Measurements from ENCODE around the gene ABCA3.
A peak's percentile ranks its signal among the peaks of the same experiment; 100 is the strongest.

ABCA3 gene

DNA sequence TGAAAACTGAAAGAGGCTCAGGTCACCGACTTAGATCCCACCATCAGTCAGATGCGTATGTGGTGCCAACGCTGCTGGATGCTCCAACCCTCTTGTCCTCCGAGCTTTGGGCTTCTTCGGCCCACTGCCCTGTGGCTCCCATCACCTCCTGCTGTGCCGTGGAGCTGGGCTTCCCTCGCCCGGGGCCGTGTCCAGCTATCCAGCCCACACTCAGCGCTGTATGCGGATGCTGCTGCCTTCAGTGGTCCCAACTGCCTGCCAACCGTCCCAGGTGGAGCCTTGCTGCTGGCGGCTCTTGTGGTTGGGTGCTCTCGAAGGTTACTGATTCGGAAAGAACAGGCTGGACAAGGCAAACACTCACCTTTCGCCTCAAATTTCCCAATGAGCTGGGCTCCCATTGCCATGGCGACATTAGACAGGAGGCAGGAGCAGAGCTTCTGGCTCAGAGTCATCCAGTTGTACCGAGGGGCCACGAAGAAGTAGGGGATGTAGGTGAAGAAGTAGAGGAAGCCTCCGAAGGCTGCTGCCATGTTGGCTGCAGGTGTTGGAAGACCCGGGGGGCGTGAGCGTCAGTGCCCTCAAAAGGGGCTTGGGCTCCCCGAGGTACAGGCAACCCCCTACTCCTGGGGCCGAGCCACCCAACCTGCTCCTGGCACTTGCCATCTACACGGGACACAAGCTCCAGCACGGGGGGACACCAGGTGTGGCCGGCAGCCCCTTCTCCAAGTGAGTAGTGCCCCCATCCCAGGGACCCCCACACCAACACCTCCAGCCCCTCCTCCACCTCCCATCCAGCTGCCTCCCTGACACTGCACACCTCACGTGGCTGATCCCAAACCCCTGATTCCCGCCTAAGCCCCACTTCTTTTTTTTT lies 32.2 kb downstream of the ABCA3 start:
- no peak for DNase-seq (ENCODE audit: low spot score)

DNA sequence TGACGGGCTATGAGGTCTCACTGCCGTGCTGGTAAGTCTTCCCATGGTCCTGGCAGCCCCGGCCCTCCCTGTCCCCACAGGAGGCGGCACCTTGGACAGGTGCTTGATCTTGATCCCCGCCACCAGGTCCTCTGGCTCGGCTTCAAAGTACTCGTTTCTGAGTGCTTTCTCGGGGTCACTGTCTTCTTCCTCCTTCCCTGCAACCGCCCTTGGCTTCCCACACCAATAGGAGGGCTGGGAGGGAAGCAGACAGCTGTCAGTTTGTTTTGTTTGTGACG lies 40.7 kb downstream of the ABCA3 start:
- DNase-seq (ENCODE audit: low spot score) = no peak

DNA sequence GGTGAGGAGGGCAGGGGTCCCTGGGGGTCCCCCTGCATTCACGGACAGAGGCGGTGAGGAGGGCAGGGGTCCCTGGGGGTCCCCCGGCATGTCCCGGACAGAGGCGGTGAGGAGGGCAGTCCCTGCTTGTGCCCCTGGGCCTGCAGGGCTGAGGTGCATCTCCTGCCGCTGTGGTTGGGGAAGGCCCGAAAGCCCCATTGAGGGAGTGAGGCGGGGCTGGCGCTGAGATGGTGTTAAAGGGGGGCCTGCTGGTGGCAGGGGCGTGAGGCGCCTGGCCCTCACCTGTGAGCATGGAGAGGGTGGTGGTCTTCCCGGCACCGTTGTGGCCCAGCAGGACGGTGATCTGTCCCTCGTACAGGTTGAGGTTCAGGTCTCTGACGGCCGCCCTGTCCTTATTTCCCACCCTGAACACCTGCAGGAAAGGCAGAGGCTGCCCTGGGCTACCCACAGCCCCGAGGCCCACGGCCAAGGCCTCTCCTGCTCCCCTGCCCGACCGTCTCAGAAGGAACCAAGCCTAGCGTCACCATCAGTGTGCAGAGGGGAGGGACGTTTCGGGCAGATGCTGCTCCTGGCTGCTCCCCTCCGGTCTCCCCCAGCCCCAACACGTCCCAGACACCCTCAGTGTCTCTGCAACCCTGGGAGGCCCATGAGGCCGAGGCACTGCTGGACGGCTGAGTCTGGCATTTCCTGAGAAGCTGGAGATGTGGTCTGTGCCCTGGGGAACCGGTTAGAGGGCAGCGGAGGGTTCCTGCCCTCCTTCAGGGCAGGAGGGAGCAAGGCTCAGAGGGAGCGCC lies 41.2 kb downstream of the ABCA3 start:
- no peak for DNase-seq (ENCODE audit: low spot score)

DNA sequence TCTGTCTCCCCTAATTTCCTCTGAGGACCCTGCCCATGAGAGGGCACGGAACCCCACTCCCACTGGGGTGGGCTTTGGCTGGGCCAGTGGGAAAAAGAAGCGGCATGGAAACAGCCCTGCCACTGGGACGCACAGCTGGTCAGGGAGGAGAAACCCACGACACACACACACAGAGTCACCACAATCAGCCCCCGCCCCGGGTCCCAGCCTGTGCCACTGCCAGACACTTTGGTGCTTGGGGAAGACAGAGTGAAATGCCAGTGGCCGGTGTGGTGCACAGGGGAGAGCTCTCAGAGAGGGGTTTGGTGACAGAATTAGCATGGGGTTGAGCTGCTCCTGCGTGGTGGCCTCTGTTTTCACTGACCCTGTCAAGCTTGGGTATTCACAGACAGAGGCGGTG lies 41.9 kb downstream of the ABCA3 start:
- no peak for DNase-seq (ENCODE audit: low spot score)

DNA sequence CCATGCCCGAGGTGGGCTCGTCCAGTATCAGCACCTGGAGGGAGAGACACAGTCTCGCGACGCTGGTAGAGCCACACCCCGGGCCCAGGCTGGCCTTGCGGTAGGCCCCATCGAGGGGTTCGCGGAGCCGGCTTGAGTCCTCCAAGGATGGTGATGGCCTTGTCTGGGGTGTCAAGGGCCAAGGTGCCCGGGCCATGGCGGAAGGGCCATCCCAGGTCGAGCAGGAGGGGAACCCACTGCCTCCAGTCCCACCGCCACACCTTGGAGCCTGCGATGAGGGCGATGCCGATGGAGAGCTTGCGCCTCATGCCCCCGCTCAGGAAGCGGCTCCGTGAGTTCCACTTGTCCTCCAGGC lies 43.0 kb downstream of the ABCA3 start:
- DNase-seq (ENCODE audit: low spot score) = no peak

DNA sequence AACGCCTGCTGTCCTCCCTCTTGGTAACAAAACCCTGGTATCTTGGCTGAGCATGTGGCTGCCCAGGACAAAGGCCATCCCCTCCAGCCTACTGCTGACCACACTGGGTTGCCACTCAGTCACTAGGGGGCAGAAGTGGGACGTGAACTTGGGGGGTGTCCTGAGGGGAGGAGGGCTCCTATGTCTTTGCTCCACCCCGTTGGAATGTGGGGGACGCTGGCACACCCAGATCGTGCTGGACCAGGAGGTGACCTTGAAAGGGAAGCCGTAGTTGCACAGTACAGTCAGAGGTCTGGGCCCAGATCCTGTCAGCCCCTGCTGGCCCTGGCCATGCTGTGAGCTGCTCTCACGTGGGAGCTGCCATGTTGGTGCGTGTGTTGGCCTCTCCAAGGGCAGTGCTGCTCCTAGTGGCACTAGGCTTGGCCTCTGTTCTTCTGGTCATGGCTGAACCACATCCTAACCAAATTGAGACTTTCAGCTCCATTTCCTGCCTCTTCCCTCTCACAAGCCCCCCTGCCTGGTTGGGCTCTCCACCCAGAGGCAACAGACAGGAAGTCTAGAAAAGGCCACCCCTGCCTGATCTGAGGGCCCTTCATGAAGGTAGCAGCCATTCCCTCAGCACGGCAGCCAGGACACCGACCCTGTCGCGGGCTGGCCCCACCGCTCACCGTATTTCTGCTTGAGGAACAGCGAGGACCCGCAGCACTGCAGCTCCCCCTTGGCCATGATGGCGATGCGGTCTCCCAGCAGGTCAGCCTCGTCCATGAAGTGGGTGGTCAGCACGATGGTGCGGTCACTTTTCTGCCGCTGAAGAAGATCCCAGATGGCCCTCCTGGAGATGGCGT lies 43.6 kb downstream of the ABCA3 start:
- peak; percentile 25 for DNase-seq (ENCODE audit: low spot score)

DNA sequence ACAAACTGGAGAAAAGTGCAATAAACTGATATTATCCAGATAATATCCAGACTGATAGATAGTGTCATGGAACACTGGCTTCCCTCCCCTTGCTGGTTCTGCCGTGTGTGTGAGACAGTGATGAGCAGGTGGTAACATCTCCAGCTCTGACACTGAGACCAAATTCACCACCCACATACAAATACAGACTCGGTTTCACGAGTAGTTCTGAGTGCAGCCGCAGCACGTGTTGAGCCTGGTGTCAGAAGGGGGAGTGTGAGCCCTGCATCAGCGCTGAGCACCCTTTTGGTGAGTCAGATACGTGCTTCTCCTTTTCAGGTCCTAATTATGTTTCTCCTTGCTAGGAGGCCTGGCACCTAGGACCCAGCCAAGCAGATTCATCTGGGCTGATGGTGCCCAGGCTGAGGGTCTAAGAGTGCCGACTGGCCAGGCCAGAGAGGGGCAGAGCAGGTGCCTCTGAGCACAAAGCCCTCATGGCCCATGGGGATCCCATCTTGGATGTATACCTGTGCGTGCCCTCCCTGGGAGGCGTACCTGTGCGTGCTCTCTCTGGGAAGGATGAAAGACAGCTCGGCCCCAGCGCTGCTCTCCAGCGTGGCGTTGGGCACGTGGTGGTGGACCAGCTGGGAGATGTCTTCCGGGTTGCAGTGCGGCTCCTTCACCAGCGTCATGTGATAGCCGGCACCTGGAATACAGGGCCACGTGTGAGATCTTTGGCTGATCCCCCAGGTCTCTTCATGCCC lies 45.3 kb downstream of the ABCA3 start:
- no peak for DNase-seq (ENCODE audit: low spot score)

DNA sequence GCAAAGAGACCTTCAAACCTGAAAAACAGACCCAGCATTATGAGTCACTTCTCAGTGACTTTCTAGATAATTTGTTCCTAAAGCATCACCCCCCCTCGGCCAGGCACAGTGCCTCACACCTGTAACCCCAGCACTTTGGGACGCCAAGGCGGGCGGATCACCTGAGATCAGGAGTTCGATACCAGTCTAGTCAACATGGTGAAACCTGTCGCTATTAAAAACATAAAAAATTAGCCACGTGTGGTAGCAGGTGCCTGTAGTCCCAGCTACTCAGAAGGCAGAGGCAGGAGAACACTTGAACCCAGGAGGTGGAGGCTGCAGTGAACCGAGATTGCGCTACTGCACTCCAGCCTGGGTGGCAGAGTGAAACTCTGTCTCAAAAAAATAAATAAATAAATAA lies 48.3 kb downstream of the ABCA3 start:
- DNase-seq (ENCODE audit: low spot score) = no peak

DNA sequence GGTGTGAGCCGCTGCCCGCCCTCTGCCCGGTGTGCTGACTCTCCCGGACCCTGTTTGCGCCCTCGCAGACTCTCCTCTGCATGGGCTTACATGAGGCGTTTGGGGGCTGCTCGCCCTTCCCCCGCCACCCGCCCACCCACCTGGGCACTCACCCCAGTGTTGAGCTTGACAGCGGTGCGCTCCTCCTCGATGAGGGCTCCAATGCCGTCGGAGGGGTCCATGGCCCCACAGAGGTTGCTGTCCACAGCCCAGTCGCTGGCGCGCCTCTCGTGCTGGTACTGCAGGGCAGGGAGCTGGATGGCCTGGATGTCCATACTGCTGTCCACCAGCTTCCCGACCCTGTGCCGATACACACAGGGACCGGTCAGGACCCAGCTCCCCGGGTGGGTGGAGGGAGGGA lies 51.2 kb downstream of the ABCA3 start:
- no peak for DNase-seq (ENCODE audit: low spot score)

DNA sequence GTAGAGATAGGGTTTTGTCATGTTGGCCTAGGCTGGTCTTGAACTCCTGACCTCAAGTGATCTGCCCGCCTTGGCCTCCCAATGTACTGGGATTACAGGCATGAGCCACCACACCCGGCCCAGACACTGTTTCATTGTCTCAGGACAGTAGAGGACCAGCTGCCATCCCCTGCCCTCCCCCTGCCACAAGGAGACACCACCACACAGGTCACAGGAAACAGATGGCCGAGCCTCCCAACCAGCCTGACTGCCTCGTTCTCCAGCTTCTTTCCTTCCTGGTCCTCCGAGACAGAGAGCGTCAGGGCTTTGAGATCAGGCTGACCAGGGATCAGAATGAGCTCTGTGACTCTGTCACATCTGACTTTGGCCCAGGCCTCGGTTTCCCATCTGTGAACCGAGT lies 51.8 kb downstream of the ABCA3 start:
- no peak for DNase-seq (ENCODE audit: low spot score)

DNA sequence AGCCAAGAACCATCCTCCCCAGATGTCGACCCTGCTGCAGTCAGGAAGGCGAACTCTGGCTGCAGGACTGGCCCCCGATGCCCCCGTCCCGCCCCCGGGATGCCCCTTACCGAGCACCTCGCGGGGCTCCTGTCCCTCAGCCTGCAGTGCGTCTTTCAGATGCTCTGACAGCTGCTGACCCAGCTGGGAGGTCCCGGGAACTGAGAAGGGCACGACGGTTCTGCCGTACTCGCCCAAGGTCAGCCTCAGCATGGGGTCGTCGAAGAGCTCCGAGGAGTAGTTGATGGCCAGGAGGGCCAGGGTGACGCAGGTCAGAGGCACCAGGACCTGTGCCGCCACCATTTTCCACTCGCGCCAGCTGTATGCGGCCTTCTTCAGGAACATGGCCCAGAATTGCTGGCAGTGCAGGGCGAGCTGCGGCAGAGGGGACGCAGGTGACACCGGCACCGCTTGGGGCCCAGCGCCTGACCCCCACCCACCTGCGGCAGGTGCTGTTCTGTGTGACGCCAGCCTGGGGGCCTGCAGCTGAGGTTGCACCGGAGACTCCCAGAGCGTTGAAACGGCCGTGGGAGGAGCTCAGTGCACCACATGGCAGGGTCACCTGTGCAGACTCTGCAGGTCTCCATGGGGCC lies 52.5 kb downstream of the ABCA3 start:
- no peak for DNase-seq (ENCODE audit: low spot score)

DNA sequence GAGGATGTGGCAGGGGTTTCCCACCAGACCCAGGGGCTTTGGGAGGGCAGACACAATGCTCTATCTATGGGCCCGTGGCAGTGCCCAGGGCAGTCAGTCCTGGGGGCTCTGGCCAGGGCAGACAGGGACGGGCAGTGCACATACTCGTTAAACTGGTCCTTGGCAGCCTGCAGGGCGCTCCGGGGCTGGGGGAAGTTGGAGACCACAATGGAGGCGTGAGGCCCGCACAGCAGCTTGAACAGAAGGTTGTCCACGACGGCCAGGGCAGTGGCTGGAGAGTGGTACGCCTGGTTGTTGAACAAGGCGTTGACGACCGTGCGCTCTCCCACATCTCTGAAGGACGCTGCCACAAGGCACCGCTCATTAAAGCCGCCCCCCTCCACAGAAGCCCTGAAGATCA lies 54.0 kb downstream of the ABCA3 start:
- no peak for DNase-seq (ENCODE audit: low spot score)

DNA sequence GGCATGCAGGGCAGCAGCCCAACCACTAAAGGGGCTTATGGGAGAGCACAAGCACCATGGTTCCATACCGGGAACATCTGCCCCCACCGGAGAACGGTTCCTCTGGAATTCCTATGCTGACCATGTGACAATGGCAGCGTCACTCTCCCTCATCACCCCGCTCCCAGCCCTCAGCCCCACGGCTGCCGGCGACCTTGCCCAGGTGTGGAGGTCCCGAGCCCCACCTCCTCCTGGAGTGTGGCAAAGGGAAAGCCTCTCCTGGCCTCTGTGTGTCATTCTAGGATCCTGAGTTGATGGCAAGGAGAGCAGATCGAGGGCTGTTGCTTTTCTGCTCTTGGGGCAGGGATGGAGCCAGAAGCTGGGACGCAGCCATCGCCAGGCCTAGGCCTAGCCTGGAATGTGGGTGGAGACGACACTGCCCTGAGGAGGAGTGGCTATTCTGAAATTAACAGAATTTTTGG lies 54.8 kb downstream of the ABCA3 start:
- no peak for DNase-seq (ENCODE audit: low spot score)

DNA sequence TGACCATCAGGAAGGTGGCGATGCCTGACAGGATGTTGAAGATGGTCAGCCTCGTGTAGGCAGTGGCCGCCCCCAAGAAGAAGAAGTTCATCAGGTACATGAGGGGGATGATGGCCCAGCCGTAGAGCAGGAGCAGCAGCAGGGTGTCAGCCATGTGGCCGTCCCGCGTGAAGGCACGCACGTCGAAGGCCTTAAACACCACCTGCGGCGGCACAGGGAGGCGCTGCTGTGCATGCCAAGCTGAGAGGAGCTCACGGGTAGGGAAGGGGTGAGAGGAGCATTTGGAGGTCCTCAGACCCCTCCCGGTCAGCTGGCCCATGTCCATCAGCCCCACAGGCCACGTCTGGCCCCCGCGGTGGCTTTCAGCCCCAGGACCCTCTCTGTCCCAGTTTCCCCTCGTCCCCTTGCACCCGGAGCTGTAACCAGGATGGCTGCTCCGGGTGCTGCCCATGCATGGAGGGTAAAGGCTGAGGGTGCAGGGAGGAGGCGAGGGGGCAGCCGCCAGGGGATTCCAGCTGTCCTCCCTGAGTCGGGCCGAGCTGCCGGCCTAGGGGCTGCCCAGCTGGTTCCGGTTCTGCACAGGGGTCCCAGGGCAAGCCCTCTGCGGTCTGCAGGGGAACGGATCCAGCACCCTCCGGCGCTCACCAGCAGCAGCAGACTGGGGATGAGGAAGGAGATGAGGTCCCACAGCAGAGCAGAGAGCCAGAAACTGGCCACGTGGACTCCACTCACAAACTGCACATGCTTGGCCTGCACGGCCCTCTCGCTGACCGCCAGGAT lies 55.5 kb downstream of the ABCA3 start:
- no peak for DNase-seq (ENCODE audit: low spot score)

DNA sequence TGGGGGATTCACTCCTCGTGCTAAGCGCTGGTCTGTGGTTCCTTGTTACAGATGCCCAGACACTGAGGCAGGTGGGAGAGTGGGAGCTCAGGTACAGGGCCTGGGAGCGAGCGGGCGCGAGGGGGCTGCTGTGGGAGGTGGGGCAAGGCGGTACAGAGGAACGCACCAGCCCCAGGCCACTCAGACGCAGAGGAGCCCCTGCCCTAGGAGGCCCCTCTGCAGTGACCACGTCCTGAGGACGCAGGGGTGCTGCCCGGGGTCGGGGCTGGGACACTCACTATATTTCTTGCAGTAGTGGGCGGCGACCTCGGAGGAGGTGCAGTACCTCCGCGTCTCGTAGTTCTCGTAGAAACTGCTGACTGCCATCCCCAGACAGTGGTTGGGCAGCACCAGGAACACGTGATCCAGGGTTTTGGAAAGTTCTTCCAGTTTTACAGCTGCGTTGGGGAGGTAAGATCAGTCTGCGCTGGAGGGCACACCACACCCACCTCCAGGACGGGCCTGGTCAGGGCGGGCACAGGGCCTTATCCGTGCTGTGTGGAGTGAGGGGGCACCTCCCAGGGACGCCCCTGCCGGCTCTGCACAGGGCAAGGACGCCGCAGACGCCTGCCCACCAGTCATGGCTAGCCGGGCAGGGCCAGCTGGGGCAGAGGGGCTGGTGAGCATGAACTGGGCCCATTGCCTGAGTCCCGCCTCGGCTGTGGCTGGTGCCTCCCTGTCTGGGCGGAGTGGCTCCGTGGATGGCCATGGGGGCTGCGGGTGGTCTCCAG lies 56.3 kb downstream of the ABCA3 start:
- no peak for DNase-seq (ENCODE audit: low spot score)

DNA sequence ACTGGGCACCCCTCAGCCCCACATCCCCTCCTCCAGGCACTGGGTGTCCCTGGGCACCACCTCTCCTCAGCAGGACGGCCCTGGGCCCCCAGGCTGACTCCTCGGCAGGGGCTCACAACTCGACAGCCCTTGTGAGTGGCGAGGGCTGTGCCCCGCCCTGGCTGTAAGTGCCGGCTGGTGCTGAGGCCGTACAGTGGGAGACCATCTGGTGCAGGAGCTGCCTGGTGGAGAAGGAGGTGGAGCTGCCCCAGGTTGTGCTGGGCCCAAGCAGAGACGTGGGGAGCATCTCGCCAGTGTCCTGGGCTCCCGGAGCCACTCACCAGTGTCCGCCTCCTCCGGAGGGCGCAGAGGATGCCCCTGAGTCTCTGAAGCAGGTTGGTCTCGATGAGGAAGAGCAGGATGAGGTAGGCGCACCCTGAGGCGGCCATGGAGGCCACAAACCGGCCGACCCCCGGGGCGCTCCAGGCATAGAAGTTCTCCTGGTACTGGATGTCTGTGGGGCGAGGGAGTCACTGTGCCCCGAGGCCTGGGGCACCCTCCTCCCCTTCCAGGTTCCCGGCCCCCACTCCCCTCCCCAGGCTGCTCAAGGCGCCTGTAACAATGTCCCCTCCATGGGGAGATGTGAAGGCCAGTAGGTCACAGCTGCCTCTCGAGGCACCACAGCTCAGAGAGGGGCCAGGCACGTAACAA lies 57.5 kb downstream of the ABCA3 start:
- no peak for DNase-seq (ENCODE audit: low spot score)

DNA sequence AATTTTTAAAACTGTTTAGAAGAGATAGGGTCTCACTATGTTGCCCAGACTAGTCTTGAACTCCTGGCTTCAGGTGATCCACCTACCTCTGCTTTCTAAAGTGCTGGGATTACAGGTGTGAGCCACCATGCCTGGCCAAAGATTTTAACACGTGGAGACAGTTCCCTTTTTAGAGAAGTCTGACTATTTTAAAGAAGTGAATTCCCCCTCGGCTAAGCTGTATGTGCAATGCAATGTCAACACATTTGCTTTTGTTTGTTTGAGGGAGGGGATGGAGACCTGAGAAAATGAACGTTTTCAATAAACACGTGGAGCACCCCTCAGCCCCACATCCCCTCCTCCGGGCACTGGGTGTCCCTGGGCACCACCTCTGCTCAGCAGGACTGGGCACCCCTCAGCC lies 58.3 kb downstream of the ABCA3 start:
- DNase-seq (ENCODE audit: low spot score) = no peak

DNA sequence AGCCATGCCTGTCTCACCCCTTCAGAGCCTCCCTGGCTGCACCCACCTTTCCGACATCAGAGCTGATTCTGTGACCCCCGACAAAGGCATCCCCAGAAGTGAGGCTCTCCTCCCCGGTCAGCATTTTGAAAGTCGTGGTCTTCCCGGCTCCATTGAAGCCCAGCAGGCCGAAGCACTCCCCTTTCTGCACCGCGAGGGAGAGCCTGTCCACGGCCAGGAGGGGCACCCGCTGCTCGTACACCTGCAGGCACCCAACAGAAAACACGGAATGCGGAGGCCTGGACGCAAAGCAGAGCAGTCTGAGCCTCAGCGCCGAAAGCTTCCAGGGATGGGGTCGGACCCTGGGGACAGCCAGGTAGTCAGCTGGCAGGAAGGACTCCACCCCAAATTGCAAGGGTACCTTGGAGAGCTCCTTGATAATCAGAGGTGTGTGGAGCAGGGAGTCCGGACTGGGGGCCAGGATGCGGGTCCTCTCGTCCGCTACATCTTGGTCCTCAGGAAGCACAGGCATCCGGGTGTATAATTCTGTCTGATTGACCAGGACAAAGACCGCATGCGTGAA lies 59.5 kb downstream of the ABCA3 start:
- no peak for DNase-seq (ENCODE audit: low spot score)

DNA sequence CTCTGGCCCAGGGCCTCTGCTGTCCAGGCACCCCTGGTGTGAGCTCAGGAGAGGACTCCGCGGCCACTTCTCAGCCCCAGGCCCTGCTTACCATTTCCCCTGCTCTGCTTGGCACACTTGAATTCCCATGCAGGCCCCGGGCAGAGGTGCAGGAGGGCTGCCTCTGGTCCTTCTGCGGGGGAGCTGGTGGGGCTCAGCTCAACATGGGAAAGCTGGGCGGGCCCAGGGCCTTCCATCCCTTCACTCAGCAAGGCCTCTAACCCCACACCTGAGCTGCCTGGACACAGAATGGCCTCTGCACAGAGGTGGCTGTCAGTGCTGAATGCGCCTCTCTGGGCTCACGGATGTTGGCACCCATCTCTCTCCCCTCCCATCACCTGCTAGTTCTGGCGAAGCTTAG lies 60.1 kb downstream of the ABCA3 start:
- DNase-seq (ENCODE audit: low spot score) = no peak

All from hematopoietic multipotent progenitor cell treated with erythropoietin and hydrocortisone succinate and interleukin-3 and kit ligand, for 15 days (in vitro differentiated cells).